Measurements from ENCODE around the gene VEZF1.
"Not testable (repeated sequence)": the region's sequence is repeated elsewhere in the genome, so short reads cannot be mapped to it uniquely, and the experiment has no call there.

VEZF1 gene

DNA sequence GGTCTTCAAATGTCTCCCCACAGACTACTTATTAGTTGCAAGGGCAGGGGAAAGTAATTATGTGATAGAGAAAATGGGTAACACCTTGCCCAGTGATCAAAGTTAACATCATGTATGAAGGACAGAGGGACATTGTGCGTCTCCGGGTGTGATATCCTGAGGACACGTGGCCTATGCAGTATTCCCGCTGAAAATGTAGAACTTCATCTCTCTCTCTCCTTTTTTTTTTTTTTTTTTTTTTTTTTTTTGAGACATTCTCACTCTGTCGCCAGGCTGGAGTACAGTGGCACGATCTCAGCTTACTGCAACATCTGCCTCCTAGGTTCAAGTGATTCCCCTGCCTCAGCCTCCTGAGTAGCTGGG lies 24.9 kb downstream of the VEZF1 start:
- no peak for DNase-seq (ENCODE audit: low read depth)
- TF ChIP-seq, protein P1, sequence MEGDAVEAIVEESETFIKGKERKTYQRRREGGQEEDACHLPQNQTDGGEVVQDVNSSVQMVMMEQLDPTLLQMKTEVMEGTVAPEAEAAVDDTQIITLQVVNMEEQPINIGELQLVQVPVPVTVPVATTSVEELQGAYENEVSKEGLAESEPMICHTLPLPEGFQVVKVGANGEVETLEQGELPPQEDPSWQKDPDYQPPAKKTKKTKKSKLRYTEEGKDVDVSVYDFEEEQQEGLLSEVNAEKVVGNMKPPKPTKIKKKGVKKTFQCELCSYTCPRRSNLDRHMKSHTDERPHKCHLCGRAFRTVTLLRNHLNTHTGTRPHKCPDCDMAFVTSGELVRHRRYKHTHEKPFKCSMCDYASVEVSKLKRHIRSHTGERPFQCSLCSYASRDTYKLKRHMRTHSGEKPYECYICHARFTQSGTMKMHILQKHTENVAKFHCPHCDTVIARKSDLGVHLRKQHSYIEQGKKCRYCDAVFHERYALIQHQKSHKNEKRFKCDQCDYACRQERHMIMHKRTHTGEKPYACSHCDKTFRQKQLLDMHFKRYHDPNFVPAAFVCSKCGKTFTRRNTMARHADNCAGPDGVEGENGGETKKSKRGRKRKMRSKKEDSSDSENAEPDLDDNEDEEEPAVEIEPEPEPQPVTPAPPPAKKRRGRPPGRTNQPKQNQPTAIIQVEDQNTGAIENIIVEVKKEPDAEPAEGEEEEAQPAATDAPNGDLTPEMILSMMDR (conservative IDR thresholded peaks at IDR 0.05; ENCODE audit: low read depth, low read length): no peak

DNA sequence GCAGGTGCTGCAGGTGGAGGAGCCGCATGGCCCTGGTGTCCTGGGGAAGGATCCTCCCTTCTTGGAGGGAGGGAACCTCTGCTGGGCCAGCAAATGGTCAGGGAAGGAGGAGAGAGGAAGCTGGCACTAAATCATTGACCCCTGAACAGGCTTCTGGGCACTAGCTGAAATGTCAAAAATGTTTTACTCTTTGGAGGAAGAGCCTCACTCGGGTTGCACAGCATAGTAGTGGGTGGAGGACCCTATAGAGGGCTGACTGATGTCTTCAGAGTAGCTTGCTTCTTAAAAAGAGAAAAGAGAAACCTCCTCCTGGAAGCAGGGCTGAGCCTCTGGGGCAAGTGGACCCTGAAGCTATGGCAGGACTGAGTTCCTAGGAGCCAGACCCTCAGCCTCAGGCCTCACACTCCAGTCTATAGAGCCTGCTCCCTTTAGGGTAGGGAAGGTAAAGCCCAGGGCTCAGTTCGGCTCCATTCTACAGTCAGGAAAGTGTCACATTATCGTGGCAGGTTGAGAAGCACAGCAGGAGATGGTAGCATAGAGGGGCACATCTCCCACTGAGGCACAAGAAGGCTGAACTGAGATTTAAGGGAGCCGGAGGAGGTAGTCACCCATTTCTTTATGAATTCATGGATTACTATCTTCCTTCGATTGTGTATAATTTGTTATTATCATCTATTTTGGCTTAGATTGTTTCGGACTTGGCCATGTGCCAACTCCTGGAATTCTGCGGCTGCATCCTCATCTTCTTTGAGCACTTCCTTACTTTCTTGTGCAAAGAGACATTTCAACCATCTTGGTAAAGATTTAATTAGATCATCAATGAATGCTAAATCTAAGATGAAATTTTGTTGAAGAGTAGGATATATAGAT lies 25.5 kb downstream of the VEZF1 start:
- no peak for DNase-seq (ENCODE audit: low read depth)
- TF ChIP-seq, protein P1 (conservative IDR thresholded peaks at IDR 0.05; ENCODE audit: low read depth, low read length): no peak
- no peak overlapping the region for H3K4me3 ChIP-seq (ENCODE audit: low read depth, low read length)

More for the DNA sequence above, 24.9 kb downstream of the VEZF1 start:
- H3K4me3 ChIP-seq (ENCODE audit: low read depth, low read length): no peak overlapping the region

DNA sequence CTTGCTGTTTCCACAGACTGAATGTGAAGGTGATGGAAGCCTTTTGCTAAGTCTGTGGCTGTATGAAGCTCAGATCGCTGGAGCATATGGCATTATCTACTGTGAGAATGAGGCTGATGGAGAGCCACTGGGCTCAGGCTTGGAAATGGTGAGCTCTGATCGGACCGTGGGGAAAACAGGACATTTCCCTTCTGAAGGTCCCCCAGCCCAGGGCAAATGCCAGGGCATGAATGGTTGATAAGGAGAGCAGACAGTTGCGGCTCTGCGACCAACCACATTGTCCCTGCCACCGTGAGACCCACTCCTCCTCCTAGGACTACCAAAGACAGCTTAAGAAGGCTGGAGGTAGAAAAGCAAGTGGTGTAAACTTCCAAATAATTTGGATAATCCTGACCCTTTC lies 28.1 kb downstream of the VEZF1 start:
- TF ChIP-seq, protein P1 (conservative IDR thresholded peaks at IDR 0.05; ENCODE audit: low read depth, low read length): no peak
- no peak overlapping the region for H3K4me3 ChIP-seq (ENCODE audit: low read depth, low read length)
- DNase-seq (ENCODE audit: low read depth): no peak

DNA sequence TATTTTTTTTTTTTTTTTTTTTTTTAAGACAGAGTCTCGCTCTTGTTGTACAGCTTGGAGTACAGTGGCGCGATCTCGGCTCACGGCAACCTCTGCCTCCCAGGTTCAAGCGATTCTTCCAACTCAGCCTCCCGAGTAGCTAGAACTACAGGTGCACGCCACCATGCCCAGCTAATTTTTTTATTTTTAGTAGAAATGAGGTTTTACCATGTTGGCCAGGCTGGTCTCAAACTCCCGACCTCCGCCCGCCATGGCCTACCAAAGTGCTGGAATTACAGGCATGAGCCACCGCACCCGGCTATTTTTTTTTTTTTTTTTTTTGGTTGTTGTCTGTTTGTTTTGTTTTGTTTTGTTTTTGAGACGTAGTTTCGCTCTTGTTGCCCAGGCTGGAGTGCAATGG lies 29.7 kb downstream of the VEZF1 start:
- not testable (repeated sequence) for H3K4me3 ChIP-seq (ENCODE audit: low read depth, low read length); DNase-seq (ENCODE audit: low read depth)

DNA sequence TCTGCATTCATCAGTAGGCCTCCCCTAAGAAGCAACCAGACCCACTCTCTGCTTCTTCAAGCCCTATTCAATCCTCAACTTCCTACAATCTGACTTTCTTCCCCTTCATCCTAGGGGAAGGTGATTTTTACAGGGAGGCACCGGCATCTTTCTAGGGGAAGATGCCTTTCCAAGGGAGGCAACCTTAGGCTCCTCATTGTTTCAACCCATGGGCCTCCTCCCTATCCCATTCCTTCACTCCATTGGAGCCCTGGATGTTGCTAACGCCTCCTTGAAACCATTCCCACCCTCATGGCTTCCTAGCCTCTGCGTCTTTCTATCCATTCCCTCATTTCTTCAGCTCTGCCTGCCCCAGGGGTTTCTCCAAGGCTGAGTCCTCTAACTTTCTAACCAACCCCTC lies 30.2 kb downstream of the VEZF1 start:
- no peak overlapping the region for H3K4me3 ChIP-seq (ENCODE audit: low read depth, low read length)
- TF ChIP-seq, protein P1 (conservative IDR thresholded peaks at IDR 0.05; ENCODE audit: low read depth, low read length): no peak
- DNase-seq (ENCODE audit: low read depth): no peak

DNA sequence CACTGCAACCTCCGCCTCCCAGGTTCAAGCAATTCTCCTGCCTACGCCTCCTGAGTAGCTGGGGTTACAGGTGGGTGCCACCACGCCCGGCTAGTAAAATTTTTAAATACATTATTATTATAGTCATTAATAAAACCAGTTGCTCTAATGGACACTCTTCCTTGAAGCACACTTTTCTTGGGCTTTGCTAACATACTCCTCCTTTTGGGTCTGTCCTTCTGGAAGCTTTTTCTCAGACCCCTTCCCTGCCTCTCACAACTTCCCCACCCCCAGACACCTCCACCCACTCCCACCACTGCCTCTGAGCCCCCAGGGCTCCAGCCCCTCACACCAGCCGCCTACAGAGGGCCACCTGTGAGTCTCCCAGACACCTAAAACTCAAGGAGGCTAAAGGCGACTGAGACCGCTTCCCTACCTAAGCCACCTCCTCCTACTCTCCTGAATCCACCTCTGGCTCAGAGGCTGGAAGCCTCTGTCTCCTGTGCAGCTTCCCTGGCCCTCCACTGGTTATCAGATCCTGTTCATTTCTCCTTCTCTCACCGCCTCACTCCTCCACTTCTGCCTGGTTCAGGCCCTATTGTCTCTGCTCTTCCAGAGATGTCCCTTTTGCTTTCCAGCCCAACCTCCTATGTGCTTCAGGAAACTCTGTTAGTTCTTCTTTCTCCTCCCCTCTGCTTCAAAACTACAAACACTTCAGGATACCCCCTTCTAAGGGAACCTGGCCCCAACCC lies 30.8 kb downstream of the VEZF1 start:
- no peak overlapping the region for H3K4me3 ChIP-seq (ENCODE audit: low read depth, low read length)
- TF ChIP-seq, protein P1 (conservative IDR thresholded peaks at IDR 0.05; ENCODE audit: low read depth, low read length): no peak
- no peak for DNase-seq (ENCODE audit: low read depth)

DNA sequence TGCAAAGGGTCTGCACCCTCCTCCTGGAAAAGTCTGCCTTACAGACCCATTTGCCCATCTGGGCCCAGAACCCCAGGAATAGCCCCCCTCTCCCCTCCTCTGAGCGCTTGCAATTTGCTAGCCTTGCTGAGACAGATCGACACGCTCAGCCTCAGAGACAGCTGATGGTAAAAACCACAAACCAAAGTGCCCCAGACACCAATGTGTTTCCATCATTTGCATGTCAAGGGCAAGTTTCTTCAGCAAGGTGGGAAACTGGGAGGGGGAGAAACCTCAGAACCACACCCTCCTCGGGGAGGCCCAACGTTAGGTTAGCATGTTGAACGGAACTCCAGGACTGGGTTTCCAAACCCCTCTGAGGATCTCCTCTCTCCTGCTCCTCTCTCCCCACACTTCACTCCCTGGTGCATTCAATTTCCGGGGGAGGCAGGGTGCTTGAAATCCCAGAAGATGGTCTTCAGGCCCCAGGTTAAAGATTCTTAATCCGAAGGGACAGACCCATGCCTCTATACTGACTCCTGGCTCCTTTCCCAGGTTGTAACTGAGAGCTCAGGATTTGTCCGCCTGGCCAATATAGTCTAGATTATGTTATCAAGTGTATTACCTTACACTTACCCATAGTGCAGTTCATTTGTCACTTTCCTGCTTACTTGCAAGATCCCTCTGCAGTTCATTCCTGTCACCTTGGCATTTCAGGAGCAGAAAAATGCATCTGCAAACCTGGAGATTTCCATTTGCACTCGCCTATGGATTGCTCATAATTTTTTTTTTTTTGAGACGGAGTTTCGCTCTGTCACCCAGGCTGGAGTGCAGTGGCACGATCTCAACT lies 31.5 kb downstream of the VEZF1 start:
- TF ChIP-seq, protein P1 (conservative IDR thresholded peaks at IDR 0.05; ENCODE audit: low read depth, low read length): no peak
- no peak overlapping the region for H3K4me3 ChIP-seq (ENCODE audit: low read depth, low read length)
- DNase-seq (ENCODE audit: low read depth): no peak
